ENCODE data around the gene SRSF10. TPM values are rescaled to one million over a fixed set of nuclear protein-coding genes. Genes with fewer than 3 reads are reported as not detected.

Gene SRSF10
- total RNA-seq, 2 experiments from 2014 or later, result 169 to 178 TPM

- no peaks in the 10 kb centered on the region for H3K36me3 Mint-ChIP-seq (ENCODE audit: low read depth)
- CTCF ChIA-PET, result interaction anchor here (1.0 to 2.6 kb wide), 2 partner anchors 105 to 143 kb away, joined by 4 to 31 read pairs; no protein-coding TSS in a partner anchor
- no peaks in the 10 kb centered on the region for H3K27me3 Mint-ChIP-seq (ENCODE audit: low read depth)
- no peak for DNase-seq
- H3K4me3 Mint-ChIP-seq, result no peak overlapping the region
- intact Hi-C loops (cut with micrococcal nuclease), result no loop called here
- H3K27ac Mint-ChIP-seq, result no peak overlapping the region
- H3K4me1 Mint-ChIP-seq (ENCODE audit: low read depth), result peaks cover 31% of the 10 kb centered on the region
- H3K9me3 Mint-ChIP-seq, result no peaks in the 10 kb centered on the region
Measured at GRCh38 chr1:23914921-23915320, 65.2 kb downstream of the SRSF10 start.

Small RNA genes lying within 50 kb of the gene (microRNA-seq; reads per million reads assigned to microRNA genes)
- gene MIR378F (ENCODE audit: borderline microRNAs expressed, borderline replicate concordance), result not detected

Other genes with a start within 250 kb of the SRSF10 start
- 10 to 100 TPM; 21.8 to 22.6 TPM for gene ELOA, start 236.9 kb downstream of the SRSF10 start, total RNA-seq
- gene PITHD1, start 201.9 kb downstream of the SRSF10 start, total RNA-seq, result 10 to 100 TPM; 73.8 to 75.1 TPM
- gene LYPLA2, start 189.2 kb downstream of the SRSF10 start, total RNA-seq, result 10 to 100 TPM; 48.1 to 49.7 TPM
- 10 to 100 TPM; 19.7 to 23.1 TPM for gene GALE, start 179.6 kb downstream of the SRSF10 start, total RNA-seq
- 10 to 100 TPM; 31.5 to 34.5 TPM for gene HMGCL, start 154.9 kb downstream of the SRSF10 start, total RNA-seq
- gene FUCA1, start 112.0 kb downstream of the SRSF10 start, total RNA-seq, result 1 to 10 TPM; 4.9 to 5.2 TPM
- gene CNR2, start 67.0 kb downstream of the SRSF10 start, total RNA-seq, result not detected
- 100 to 1,000 TPM; 178 to 209 TPM for gene PNRC2, start 20.5 kb downstream of the SRSF10 start, total RNA-seq
- not detected for gene MYOM3, start 131.8 kb upstream of the SRSF10 start, total RNA-seq
- not detected for gene IL22RA1, start 162.8 kb upstream of the SRSF10 start, total RNA-seq
- 1 to 10 TPM; 4.3 to 4.6 TPM for gene IFNLR1, start 207.0 kb upstream of the SRSF10 start, total RNA-seq